HCT116 (cell line): ENCODE data around the gene SUSD4. TPM values are rescaled to one million over a fixed set of nuclear protein-coding genes. Genes with fewer than 3 reads are reported as not detected.
A peak's percentile ranks its signal among the peaks of the same experiment; 100 is the strongest.
"Not testable (repeated sequence)": the region's sequence is repeated elsewhere in the genome, so short reads cannot be mapped to it uniquely, and the experiment has no call there.

Experiments used
- ATAC-seq: fragments of 200-7000 bp; cut with Tn5 transposase; 2 replicates; pipeline ENCODE4 v1.9.1; 2020; ENCODE audit warnings: mild to moderate bottlenecking, moderate library complexity
- BruUV-seq: library from RNA; stranded (reverse); fragments of 400-500 nt; replicated peaks from 2 replicates; lab custom pipeline; 2021; lab: Mats Ljungman, UMichigan
- CTCF ChIA-PET: fragments of 300-600 bp; sonication (Branson Sonifier 250); formaldehyde crosslinking; loops from one replicate; lab custom pipeline; 2021; ENCODE audit warnings: antibody characterized with exemption; lab: Charles Lee
- POLR2A ChIA-PET: fragments of 300-600, 350-600 bp; sonication (Branson Sonifier 250); formaldehyde crosslinking; loops from one replicate; lab custom pipeline; 2021; ENCODE audit warnings: antibody characterized with exemption; lab: Charles Lee
- RAD21 ChIA-PET, 2 experiments: fragments of 300-600 bp; sonication (Branson Sonifier 250); formaldehyde crosslinking; loops; one replicate each; lab custom pipeline; 2023; ENCODE audit warnings: low total read pairs in 2 of 2; ENCODE audit not compliant: uncharacterized antibody in 2 of 2, unreplicated experiment in 2 of 2, low non-redundant PET in 1 of 2; lab: Charles Lee
- DNase-seq: peaks from one replicate; pipeline ENCODE4 v3.0.0-alpha.2; 2010; ENCODE audit warnings: low read depth, low spot score
- H2AFZ ChIP-seq: fragments of 200-600 bp; shearing (Covaris generic), sonication (generic); 2 replicates; pipeline ENCODE4 v1.6.1; 2017; ENCODE audit warnings: low read depth, mixed run types, mixed read lengths, antibody characterized with exemption, low read length; ENCODE audit not compliant: poor library complexity, severe bottlenecking
- H3K27ac ChIP-seq: 2 replicates; pipeline ENCODE4 v1.5.1; 2012; ENCODE audit warnings: low read depth, low read length
- H3K27me3 ChIP-seq: fragments of 200-600 bp; sonication (generic); 2 replicates; pipeline ENCODE4 v1.6.1; 2016; ENCODE audit warnings: mixed run types, low read length, mixed read lengths; ENCODE audit not compliant: insufficient read depth
- H3K36me3 ChIP-seq, 2 experiments: fragments of 200-500 bp in 1 of 2; fragments of 200-600 bp in 1 of 2; sonication (Bioruptor generic) in 1 of 2; sonication (generic) in 1 of 2; 2 replicates each; pipeline versions ENCODE4 v1.5.1 to v1.6.1; 2014 to 2016; ENCODE audit warnings: low read length in 2 of 2, inconsistent platforms in 1 of 2, mixed read lengths in 1 of 2, mixed run types in 1 of 2; ENCODE audit not compliant: insufficient read depth in 2 of 2, control insufficient read depth in 1 of 2
- H3K4me1 ChIP-seq, 2 experiments: fragments of 200-600 bp in 1 of 2; sonication (generic) in 1 of 2; 2 replicates each; pipeline versions ENCODE4 v1.5.1 to v1.6.1; 2012 to 2017; ENCODE audit warnings: low read length in 2 of 2, inconsistent platforms in 1 of 2, mild to moderate bottlenecking in 1 of 2, mixed read lengths in 1 of 2, mixed run types in 1 of 2, moderate library complexity in 1 of 2; ENCODE audit not compliant: insufficient read depth in 2 of 2, control insufficient read depth in 1 of 2
- H3K4me2 ChIP-seq: fragments of 200-600 bp; sonication (generic); 2 replicates; pipeline ENCODE4 v1.6.1; 2017; ENCODE audit warnings: mixed run types, low read length, mixed read lengths
- H3K4me3 ChIP-seq, 2 experiments: fragments of 200-600 bp in 1 of 2; sonication (generic) in 1 of 2; replicated peaks in 1 of 2; 2 replicates each; pipeline ENCODE4 v1.5.1; 2011 to 2016; ENCODE audit warnings: low read length in 2 of 2, control low read depth in 1 of 2, low read depth in 1 of 2, mild to moderate bottlenecking in 1 of 2, mixed read lengths in 1 of 2, mixed run types in 1 of 2
- H3K79me2 ChIP-seq: fragments of 200-600 bp; sonication (generic); 2 replicates; pipeline ENCODE4 v1.6.1; 2017; ENCODE audit warnings: mild to moderate bottlenecking, mixed run types, low read length, moderate library complexity, mixed read lengths; ENCODE audit not compliant: insufficient read depth
- H3K9ac ChIP-seq: fragments of 200-600 bp; sonication (generic); 2 replicates; pipeline ENCODE4 v1.6.1; 2016; ENCODE audit warnings: low read length, mixed read lengths
- H3K9me2 ChIP-seq: fragments of 200-600 bp; sonication (generic), shearing (Covaris generic); 2 replicates; pipeline ENCODE4 v1.6.1; 2017; ENCODE audit warnings: mixed run types, mild to moderate bottlenecking, moderate library complexity; ENCODE audit not compliant: insufficient read depth
- H3K9me3 ChIP-seq, 2 experiments: fragments of 200-500 bp in 1 of 2; fragments of 200-600 bp in 1 of 2; sonication (Bioruptor generic) in 1 of 2; sonication (generic) in 1 of 2; 2 replicates each; pipeline ENCODE4 v1.6.1; 2014 to 2017; ENCODE audit warnings: low read length in 2 of 2, mixed read lengths in 2 of 2, inconsistent platforms in 1 of 2, low read depth in 1 of 2, mild to moderate bottlenecking in 1 of 2, mixed run types in 1 of 2, moderate library complexity in 1 of 2; ENCODE audit not compliant: control insufficient read depth in 1 of 2, insufficient read depth in 1 of 2
- H4K20me1 ChIP-seq: fragments of 200-600 bp; sonication (generic), shearing (Covaris generic); 2 replicates; pipeline ENCODE4 v1.6.1; 2017; ENCODE audit warnings: mixed run types, mild to moderate bottlenecking, moderate library complexity; ENCODE audit not compliant: insufficient read depth
- CBX3 ChIP-seq: IDR thresholded peaks from 2 replicates; pipeline ENCODE4 v1.6.1; 2012; ENCODE audit warnings: low read depth
- CEBPB ChIP-seq: IDR thresholded peaks from 2 replicates; pipeline ENCODE4 v1.6.1; 2012; ENCODE audit warnings: low read depth
- EGR1 ChIP-seq: IDR thresholded peaks from 2 replicates; pipeline ENCODE4 v1.6.1; 2012; ENCODE audit warnings: low read depth
- EZH2 ChIP-seq: fragments of 200-600 bp; sonication (generic); IDR thresholded peaks from 2 replicates; pipeline ENCODE4 v1.6.1; 2017; ENCODE audit warnings: antibody characterized with exemption, mixed run types
- FOSL1 ChIP-seq: IDR thresholded peaks from 2 replicates; pipeline ENCODE4 v1.6.1; 2012; ENCODE audit warnings: low read depth
- JUND ChIP-seq: IDR thresholded peaks from 2 replicates; pipeline ENCODE4 v1.6.1; 2012
- RAD21 ChIP-seq: IDR thresholded peaks from 2 replicates; pipeline ENCODE4 v1.6.1; 2012; ENCODE audit warnings: low read depth, mild to moderate bottlenecking
- SIN3A ChIP-seq: IDR thresholded peaks from 2 replicates; pipeline ENCODE4 v1.6.1; 2012; ENCODE audit warnings: low read depth
- SP1 ChIP-seq: IDR thresholded peaks from 2 replicates; pipeline ENCODE4 v1.6.1; 2012; ENCODE audit warnings: low read depth
- SRF ChIP-seq: IDR thresholded peaks from 2 replicates; pipeline ENCODE4 v1.6.1; 2012; ENCODE audit warnings: low read depth
- YY1 ChIP-seq: IDR thresholded peaks from 2 replicates; pipeline ENCODE4 v1.6.1; 2011; ENCODE audit warnings: low read length, low read depth, moderate library complexity, mild to moderate bottlenecking; ENCODE audit not compliant: insufficient replicate concordance; ENCODE audit errors: extremely low read depth
- ZFX ChIP-seq: fragments of 450-650 bp; IDR thresholded peaks from 2 replicates; pipeline ENCODE4 v1.6.1; 2017
- intact Hi-C: fragments of 100-400 bp; cut with micrococcal nuclease; formaldehyde crosslinking; loops from 2 replicates; pipeline ENCODE4 v1.10.0; 2022
- total RNA-seq: library from RNA; stranded (reverse); gene quantifications from one replicate; pipeline ENCODE4 v1.2.1, GENCODE V29; 2021; ENCODE audit not compliant: unreplicated experiment
- TF ChIP-seq, protein P1 (sequence below): IDR thresholded peaks from 2 replicates; pipeline ENCODE4 v1.6.1; 2012

The SUSD4 gene
- total RNA-seq, 1 experiment from 2014 or later = 0.59 TPM

DNA sequence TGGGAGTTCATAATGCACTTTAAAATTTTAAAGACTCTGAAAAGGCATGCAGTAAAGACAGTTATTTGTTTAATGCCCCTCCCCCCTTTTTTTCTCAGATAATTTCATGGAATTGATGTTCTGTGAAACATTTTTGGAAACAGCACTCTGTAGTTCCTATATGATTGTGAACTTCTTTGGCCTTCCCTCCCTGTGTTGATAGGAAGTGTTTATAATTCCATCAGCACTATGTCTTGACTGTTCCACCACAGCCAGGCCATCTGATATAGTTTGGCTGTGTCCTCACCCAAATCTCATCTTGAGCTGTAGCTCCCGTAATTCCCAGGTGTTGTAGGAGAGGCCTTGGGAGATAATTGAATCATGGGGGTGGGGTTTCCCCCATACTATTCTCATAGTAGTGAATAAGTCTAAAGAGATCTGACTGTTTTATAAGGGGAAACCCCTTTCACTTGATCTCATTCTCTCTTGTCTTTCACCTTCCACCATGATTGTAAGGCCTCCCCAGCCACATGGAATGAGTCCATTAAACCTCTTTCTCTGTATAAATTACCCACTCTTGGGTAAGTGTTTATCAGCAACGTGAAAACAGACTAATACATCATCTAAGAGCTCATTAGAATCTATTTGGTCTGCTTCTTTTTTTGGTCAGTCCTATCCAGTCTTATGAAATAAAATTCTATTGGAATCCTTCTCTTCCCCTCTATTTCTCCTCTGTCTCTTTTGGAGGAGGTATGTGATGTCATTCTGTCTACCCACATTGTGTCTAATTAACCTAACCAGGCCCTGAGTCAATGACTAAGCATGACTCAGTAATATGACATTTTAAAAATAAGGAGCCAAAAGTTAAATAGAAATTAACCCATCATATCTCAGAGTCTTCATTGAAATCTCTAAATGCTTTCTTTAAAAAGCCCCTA lies 38.2 kb upstream of the SUSD4 start:
- Histone ChIP-seq H2AFZ (peak overlapping the region; percentile 85), H3K9me2 (no peaks in the 10 kb centered on the region), H4K20me1 (no peaks in the 10 kb centered on the region), H3K27me3 (no peaks in the 10 kb centered on the region), H3K9me3 (no peaks in the 10 kb centered on the region), H3K4me1 (peaks cover 11 to 19% of the 10 kb centered on the region in 2 experiments), H3K4me2 (peak overlapping the region; percentile 60), H3K36me3 (no peaks in the 10 kb centered on the region), H3K27ac (no peak overlapping the region), H3K9ac (no peak overlapping the region), H3K79me2 (no peaks in the 10 kb centered on the region), H3K4me3 (no peak overlapping the region)
- POLR2A ChIA-PET = no interaction called here
- ATAC-seq (peak; percentile 72), DNase-seq (peak; percentile 24)
- CTCF ChIA-PET = no interaction called here
- no TSS peak for BruUV-seq
- RAD21 ChIA-PET = no interaction called here
- TF ChIP-seq RAD21 = 0 out of 2 replicates have a peak, but pooled peaks have one; percentile 8
- peak; percentile 74; the same call in 1 of the 2 replicates for TF ChIP-seq CBX3
- no peak for TF ChIP-seq YY1
- TF ChIP-seq, protein P1, sequence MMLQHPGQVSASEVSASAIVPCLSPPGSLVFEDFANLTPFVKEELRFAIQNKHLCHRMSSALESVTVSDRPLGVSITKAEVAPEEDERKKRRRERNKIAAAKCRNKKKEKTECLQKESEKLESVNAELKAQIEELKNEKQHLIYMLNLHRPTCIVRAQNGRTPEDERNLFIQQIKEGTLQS = peak; percentile 22; the same call in 1 of the 2 replicates
- TF ChIP-seq JUND = peak; percentile 69
- peak; percentile 92 for TF ChIP-seq FOSL1
- TF ChIP-seq EGR1 = 0 out of 2 replicates have a peak, but pooled peaks have one; percentile 26
- TF ChIP-seq SIN3A = 0 out of 2 replicates have a peak, but pooled peaks have one; percentile 39
- TF ChIP-seq CEBPB = peak; percentile 57
- TF ChIP-seq SRF = peak; percentile 63
- TF ChIP-seq EZH2 = no peak
- TF ChIP-seq SP1 = peak; percentile 55
- no peak for TF ChIP-seq ZFX
- intact Hi-C loops = no loop called here

GRCh38 chr1:223399393-223399792 lies 35.4 kb upstream of the SUSD4 start:
- intact Hi-C loops, DNase-seq, H3K79me2 ChIP-seq, H3K36me3 ChIP-seq, ATAC-seq, H3K9ac ChIP-seq, H3K4me3 ChIP-seq, RAD21 ChIA-PET, POLR2A ChIA-PET, CTCF ChIA-PET, H3K4me2 ChIP-seq, H4K20me1 ChIP-seq, H3K9me2 ChIP-seq, H3K27me3 ChIP-seq, BruUV-seq, H3K9me3 ChIP-seq, H2AFZ ChIP-seq, H3K27ac ChIP-seq: not testable (repeated sequence)
- peaks cover 11 to 19% of the 10 kb centered on the region in 2 experiments for H3K4me1 ChIP-seq
